HepG2 (cell line): ENCODE measurements around the gene MEG3. TPM values are rescaled to one million over a fixed set of nuclear protein-coding genes. Genes with fewer than 3 reads are reported as not detected.

Experiments used
- HCFC1 ChIP-seq: fragments of 150-350 bp; IDR thresholded peaks from 2 replicates; pipeline ENCODE4 v1.6.1; 2014; ENCODE audit warnings: low read depth, low read length
- MED8 ChIP-seq: sonication (generic); formaldehyde crosslinking; IDR thresholded peaks from 2 replicates; pipeline ENCODE4 v1.8.1; 2023; ENCODE audit warnings: mild to moderate bottlenecking, missing genetic modification reagents; ENCODE audit not compliant: insufficient replicate concordance
- MTA3 ChIP-seq: sonication (generic); formaldehyde crosslinking; IDR thresholded peaks from 2 replicates; pipeline ENCODE4 v1.4.0; 2020; ENCODE audit warnings: missing genetic modification reagents
- NFYB ChIP-seq: sonication (generic); formaldehyde crosslinking; IDR thresholded peaks from 2 replicates; pipeline ENCODE4 v1.4.0; 2020; ENCODE audit warnings: missing genetic modification reagents
- NR1H2 ChIP-seq: sonication (generic); formaldehyde crosslinking; IDR thresholded peaks from 2 replicates; pipeline ENCODE4 v1.8.1; 2022; ENCODE audit warnings: low read depth, missing genetic modification reagents, borderline replicate concordance
- NR3C1 ChIP-seq: sonication (generic); formaldehyde crosslinking; IDR thresholded peaks from 2 replicates; pipeline ENCODE4 v1.4.0; 2020; ENCODE audit warnings: missing genetic modification reagents
- PLSCR1 ChIP-seq: sonication (generic); formaldehyde crosslinking; IDR thresholded peaks from 2 replicates; pipeline ENCODE4 v1.5.0; 2020; ENCODE audit warnings: missing genetic modification reagents, mild to moderate bottlenecking, borderline replicate concordance
- SNRNP70 ChIP-seq: fragments of 200-400 bp; formaldehyde crosslinking; IDR thresholded peaks from 2 replicates; pipeline ENCODE4 v1.6.1; 2017; ENCODE audit warnings: mild to moderate bottlenecking, low read depth, low read length, moderate library complexity
- SRF ChIP-seq: IDR thresholded peaks from 2 replicates; pipeline ENCODE4 v1.6.1; 2011; ENCODE audit warnings: mild to moderate bottlenecking, low read depth, low read length, moderate library complexity
- TFDP2 ChIP-seq: sonication (generic); formaldehyde crosslinking; IDR thresholded peaks from 2 replicates; pipeline ENCODE4 v1.4.0; 2020; ENCODE audit warnings: missing genetic modification reagents
- YEATS4 ChIP-seq: sonication (generic); formaldehyde crosslinking; IDR thresholded peaks from 2 replicates; pipeline ENCODE4 v1.4.0; 2020; ENCODE audit warnings: missing genetic modification reagents, borderline replicate concordance
- ZBTB49 ChIP-seq: sonication (generic); formaldehyde crosslinking; IDR thresholded peaks from 2 replicates; pipeline ENCODE4 v1.4.0; 2020; ENCODE audit warnings: missing genetic modification reagents, borderline replicate concordance
- ZBTB7A ChIP-seq: sonication (generic); formaldehyde crosslinking; IDR thresholded peaks from 2 replicates; pipeline ENCODE4 v1.8.0; 2022; ENCODE audit warnings: mild to moderate bottlenecking, missing genetic modification reagents
- ZBTB7B ChIP-seq: sonication (generic); formaldehyde crosslinking; IDR thresholded peaks from 2 replicates; pipeline ENCODE4 v1.4.0; 2020; ENCODE audit warnings: missing genetic modification reagents
- ZEB1 ChIP-seq: IDR thresholded peaks from 2 replicates; pipeline ENCODE4 v1.6.1; 2012; ENCODE audit warnings: mild to moderate bottlenecking, low read depth, inconsistent platforms; ENCODE audit not compliant: insufficient replicate concordance
- ZFY ChIP-seq: sonication (generic); formaldehyde crosslinking; IDR thresholded peaks from 2 replicates; pipeline ENCODE4 v1.4.0; 2020; ENCODE audit warnings: missing genetic modification reagents
- ZNF34 ChIP-seq: sonication (generic); formaldehyde crosslinking; IDR thresholded peaks from 2 replicates; pipeline ENCODE4 v1.4.0; 2020; ENCODE audit warnings: mild to moderate bottlenecking, missing genetic modification reagents, borderline replicate concordance
- ZNF572 ChIP-seq: sonication (generic); formaldehyde crosslinking; IDR thresholded peaks from 2 replicates; pipeline ENCODE4 v1.5.1; 2020; ENCODE audit warnings: mild to moderate bottlenecking, missing genetic modification reagents
- ZNF670 ChIP-seq: sonication (generic); formaldehyde crosslinking; IDR thresholded peaks from 2 replicates; pipeline ENCODE4 v1.8.0; 2022; ENCODE audit warnings: mild to moderate bottlenecking, missing genetic modification reagents, borderline replicate concordance
- ZNF746 ChIP-seq: sonication (generic); formaldehyde crosslinking; IDR thresholded peaks from 2 replicates; pipeline ENCODE4 v1.8.0; 2022; ENCODE audit warnings: mild to moderate bottlenecking, missing genetic modification reagents
- ZNF770 ChIP-seq: sonication (generic); formaldehyde crosslinking; IDR thresholded peaks from 2 replicates; pipeline ENCODE4 v1.5.0; 2020; ENCODE audit warnings: mild to moderate bottlenecking, missing genetic modification reagents
- ZNF784 ChIP-seq: sonication (generic); formaldehyde crosslinking; IDR thresholded peaks from 2 replicates; pipeline ENCODE4 v1.5.1; 2020; ENCODE audit warnings: missing genetic modification reagents, mild to moderate bottlenecking, borderline replicate concordance
- ZSCAN31 ChIP-seq: sonication (generic); formaldehyde crosslinking; IDR thresholded peaks from 2 replicates; pipeline ENCODE4 v1.5.0; 2020; ENCODE audit warnings: low read depth, mild to moderate bottlenecking, missing genetic modification reagents
- polyA plus RNA-seq, 8 experiments: library from polyadenylated mRNA; depleted of rRNA in 3 of 8; stranded (reverse) in 7 of 8; unstranded in 1 of 8; fragments of >200 nt; fragmentation: Illumina TruSeq in 4 of 8; extraction: Trizol in 4 of 8; gene quantifications; 2 replicates each; pipeline versions ENCODE4 v1.2.1 to v1.2.3, GENCODE V29; 2011 to 2016; ENCODE audit warnings: low read depth in 4 of 8, missing spikeins in 1 of 8, mixed read lengths in 1 of 8; ENCODE audit not compliant: insufficient read depth in 1 of 8
- total RNA-seq, 5 experiments: library from RNA; depleted of rRNA; stranded (reverse); fragments of >200 nt; fragmentation: Illumina TruSeq; extraction: Trizol; gene quantifications; 2 replicates each; pipeline ENCODE4 v1.2.3, GENCODE V29; 2016; ENCODE audit warnings: low read depth in 1 of 5

The MEG3 gene
- total and polyA plus RNA-seq, 2 of the 13 experiments (the other 11 are each of a cell fraction or from before 2014, with no cell fraction given): 0.17 TPM; not detected in 1

GRCh38 chr14:100816286-100816949 lies 9.5 kb upstream of the MEG3 start (continued):
- TF ChIP-seq ZNF572 (no peak), SRF (no peak), MED8 (CRISPR knock-in tag) (no peak), HCFC1 (no peak), ZNF34 (CRISPR knock-in tag) (no peak), ZSCAN31 (CRISPR knock-in tag) (no peak; the same call in 1 of the 2 replicates), ZBTB7B (CRISPR knock-in tag) (no peak), NR3C1 (CRISPR knock-in tag) (no peak), SNRNP70 (no peak), ZNF670 (CRISPR knock-in tag) (no peak; the same call in 1 of the 2 replicates), TFDP2 (0 out of 2 replicates have a peak, but pooled peaks have one; percentile 14), ZNF784 (no peak), NR1H2 (CRISPR knock-in tag) (no peak), PLSCR1 (CRISPR knock-in tag) (no peak), ZNF770 (peak; percentile 82), ZBTB7A (CRISPR knock-in tag) (peak; percentile 78; the same call in 1 of the 2 replicates), ZBTB49 (CRISPR knock-in tag) (no peak), MTA3 (CRISPR knock-in tag) (no peak), YEATS4 (CRISPR knock-in tag) (no peak), ZEB1 (no peak), ZFY (no peak), NFYB (no peak), ZNF746 (peak; percentile 3; the same call in 1 of the 2 replicates)
